NB4 (cell line): ENCODE data around the gene RPN2.

Experiments used
- DNase-seq: peaks from one replicate; pipeline ENCODE4 v3.0.0; 2010; ENCODE audit warnings: low read depth
- H3K4me3 ChIP-seq: one replicate; pipeline ENCODE4 v1.5.1; 2011; ENCODE audit warnings: mild to moderate bottlenecking, low read depth, low read length, moderate library complexity
- MAX ChIP-seq: IDR thresholded peaks from 2 replicates; pipeline ENCODE4 v1.6.1; 2011; ENCODE audit warnings: low read depth, low read length
- MYC ChIP-seq: IDR thresholded peaks from 2 replicates; pipeline ENCODE4 v1.6.1; 2011; ENCODE audit warnings: low read depth, low read length
- POLR2A ChIP-seq: IDR thresholded peaks from 2 replicates; pipeline ENCODE4 v1.6.1; 2011; ENCODE audit warnings: mild to moderate bottlenecking; ENCODE audit not compliant: insufficient read length; ENCODE audit errors: extremely low read depth
- TF ChIP-seq, protein P1 (sequence below): IDR thresholded peaks from one replicate; pipeline ENCODE4 v1.5.1; 2012; ENCODE audit warnings: low read depth, low read length

RPN2 gene

DNA sequence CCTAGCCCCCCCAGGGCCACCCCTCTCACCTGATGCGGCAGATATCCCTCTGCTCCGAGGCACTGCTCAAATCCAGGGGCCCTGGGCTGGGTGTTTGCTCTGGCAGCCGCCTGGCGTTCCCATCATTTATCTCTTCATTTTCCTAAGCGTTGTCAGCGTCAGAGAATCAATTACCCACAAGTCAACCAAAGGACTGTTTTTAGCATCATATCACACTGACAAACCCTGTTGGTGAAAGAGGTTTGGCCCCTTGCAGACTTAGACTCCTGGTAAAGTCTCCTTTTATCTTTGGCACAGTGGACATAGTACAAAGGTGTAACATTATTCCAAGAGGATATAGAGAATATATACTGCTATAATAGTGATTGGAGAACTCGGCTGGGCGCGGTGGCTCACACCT, 82.6 kb downstream of the RPN2 start, which contains the start of gene GHRH:
Gene GHRH, minus strand, starts transcription at position 101 of the 400 bp plus-strand sequence. CDS start 4,925 bp downstream, outside the sequence.
- no peak for DNase-seq
- no peak for TF ChIP-seq POLR2A
- no peak within 1 kb of the TSS for H3K4me3 ChIP-seq

DNA sequence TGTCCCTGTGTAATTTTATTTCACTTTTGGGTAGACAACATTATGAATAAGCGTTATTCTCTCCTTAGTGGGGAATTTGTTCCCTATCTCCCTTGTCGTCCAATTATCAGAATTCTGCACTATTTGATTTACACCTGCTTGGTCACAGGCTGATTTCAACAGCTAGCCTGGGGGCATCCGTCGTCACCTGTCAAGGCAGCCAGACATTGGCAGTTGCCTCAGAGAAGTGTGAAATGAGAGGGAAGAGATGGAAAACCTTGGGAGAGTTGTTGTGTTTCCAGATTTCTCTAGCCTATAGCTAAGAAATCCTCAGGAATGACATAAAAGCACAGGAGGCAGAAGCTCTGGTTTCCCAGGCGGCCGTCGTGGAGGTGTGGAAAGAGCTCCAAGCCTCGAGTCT, 83.4 kb downstream of the RPN2 start:
- no peak overlapping the region for H3K4me3 ChIP-seq
- no peak for DNase-seq
- TF ChIP-seq POLR2A (no peak), MYC (no peak), MAX (no peak)
- TF ChIP-seq, protein P1, sequence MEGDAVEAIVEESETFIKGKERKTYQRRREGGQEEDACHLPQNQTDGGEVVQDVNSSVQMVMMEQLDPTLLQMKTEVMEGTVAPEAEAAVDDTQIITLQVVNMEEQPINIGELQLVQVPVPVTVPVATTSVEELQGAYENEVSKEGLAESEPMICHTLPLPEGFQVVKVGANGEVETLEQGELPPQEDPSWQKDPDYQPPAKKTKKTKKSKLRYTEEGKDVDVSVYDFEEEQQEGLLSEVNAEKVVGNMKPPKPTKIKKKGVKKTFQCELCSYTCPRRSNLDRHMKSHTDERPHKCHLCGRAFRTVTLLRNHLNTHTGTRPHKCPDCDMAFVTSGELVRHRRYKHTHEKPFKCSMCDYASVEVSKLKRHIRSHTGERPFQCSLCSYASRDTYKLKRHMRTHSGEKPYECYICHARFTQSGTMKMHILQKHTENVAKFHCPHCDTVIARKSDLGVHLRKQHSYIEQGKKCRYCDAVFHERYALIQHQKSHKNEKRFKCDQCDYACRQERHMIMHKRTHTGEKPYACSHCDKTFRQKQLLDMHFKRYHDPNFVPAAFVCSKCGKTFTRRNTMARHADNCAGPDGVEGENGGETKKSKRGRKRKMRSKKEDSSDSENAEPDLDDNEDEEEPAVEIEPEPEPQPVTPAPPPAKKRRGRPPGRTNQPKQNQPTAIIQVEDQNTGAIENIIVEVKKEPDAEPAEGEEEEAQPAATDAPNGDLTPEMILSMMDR: no peak

DNA sequence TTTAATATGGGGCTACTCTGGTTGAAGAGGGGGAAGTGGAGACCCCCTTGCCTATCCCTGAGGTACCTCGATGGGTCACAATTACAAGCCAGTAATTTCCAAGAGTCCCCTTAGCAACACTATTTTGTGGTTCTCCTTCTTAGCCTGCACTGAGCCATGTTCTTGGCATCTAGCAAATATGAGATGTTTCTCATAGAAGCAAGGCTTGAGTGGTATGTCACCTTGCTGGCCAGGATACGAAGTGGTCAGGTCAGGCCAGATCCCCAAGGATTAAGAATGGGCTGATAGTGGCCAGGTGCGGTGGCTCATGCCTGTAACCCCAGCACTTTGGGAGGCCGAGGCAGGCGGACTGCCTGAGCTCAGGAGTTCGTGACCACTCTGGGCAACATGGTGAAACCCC, 84.6 kb downstream of the RPN2 start:
- DNase-seq: no peak
- TF ChIP-seq POLR2A: no peak
- no peak for TF ChIP-seq MAX
- no peak for TF ChIP-seq MYC
- TF ChIP-seq, protein P1: no peak
- H3K4me3 ChIP-seq: no peak overlapping the region

DNA sequence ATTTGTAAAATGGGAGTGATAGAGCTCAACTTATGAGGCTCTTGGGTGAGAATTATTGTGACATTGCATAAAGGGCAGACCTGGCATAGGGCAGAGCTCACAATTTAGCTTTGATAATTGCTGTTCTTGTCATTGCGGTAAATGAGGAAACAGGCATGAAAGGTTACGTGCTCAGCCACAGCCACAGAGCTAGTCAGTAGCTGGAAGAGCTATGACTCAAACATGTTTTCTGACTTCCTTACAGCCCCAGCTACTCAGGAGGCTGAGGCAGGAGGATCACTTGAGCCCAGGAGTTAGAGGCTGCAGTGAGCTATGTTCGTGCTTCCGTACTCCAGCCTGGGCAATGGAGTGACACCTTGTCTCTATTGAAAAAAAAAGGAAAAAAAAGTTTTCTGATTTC, 86.0 kb downstream of the RPN2 start:
- H3K4me3 ChIP-seq: no peak overlapping the region
- TF ChIP-seq MYC (no peak), MAX (peak; percentile 32; the same call in 1 of the 2 replicates), POLR2A (no peak)
- TF ChIP-seq, protein P1: no peak
- peak; percentile 89 for DNase-seq

DNA sequence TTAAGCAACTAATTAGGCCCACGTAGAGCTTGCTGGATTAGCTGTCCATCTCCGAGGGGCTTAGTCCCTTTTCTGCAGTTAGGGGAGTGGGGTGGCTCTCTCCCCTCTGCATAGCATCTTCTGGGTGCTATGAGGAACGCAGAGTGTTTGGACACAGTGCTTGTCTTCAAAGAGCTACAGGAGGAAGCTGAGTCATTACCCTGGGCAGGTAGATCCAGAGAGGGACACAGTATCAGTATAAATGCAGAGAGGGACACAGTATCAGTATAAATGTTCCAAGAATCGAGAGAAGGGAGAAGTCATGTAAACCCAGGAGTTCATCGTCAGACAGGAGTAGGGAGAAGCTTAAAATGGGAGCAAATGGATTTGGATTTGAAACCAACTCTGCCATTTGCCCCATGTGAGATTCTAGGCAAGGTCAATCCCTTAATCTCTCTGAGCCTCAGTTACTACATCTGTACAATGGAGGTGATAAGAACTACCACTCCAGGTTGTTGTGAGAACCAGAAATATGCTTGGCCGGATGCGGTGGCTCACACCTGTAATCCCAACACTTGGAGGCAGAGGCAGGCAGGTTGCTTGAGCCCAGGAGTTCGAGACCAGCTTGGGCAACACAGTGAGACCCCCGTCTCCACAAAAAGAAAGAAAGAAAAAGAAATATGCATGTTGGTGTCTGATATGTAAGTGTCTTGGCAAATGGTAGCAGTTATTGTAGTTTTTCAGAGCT, 88.0 kb downstream of the RPN2 start:
- H3K4me3 ChIP-seq: no peak overlapping the region
- no peak for DNase-seq
- TF ChIP-seq, protein P1: no peak
- no peak for TF ChIP-seq MYC
- no peak for TF ChIP-seq MAX
- TF ChIP-seq POLR2A: no peak

DNA sequence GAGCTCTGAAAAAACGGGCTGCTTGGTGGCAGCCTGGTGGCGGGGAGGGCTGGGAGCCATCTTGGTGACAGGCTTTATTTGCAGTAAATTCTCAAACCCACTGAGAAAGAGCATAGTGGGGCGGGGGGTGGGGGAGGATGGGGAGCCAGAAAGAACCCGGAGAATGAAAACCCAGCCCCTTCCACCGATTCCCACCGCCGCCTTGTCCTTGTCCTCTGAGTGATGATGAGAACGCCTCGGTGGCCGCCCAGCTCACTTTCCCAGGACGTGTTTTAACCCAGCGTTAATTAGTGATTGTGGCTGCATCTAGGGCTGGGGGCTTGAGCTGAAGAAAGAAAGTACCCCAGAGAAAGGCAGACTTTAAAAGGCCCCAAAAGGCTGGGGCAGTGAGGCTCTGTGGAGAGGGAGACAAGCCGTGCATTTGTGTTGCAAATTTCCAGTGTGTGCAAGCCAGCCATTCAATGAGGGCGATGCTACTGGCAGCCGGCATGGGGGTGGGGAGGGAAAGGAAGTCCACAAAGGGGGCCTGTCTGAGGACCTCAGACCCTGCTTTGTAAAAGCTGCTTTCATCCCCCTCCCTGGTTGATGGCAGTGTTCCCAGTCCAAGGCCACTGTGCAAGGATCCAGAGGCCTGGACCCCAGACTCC, 88.7 kb downstream of the RPN2 start:
- H3K4me3 ChIP-seq: no peak overlapping the region
- no peak for DNase-seq
- no peak for TF ChIP-seq POLR2A
- TF ChIP-seq, protein P1: no peak
